GM18502 (cell line): ENCODE measurements around the gene PLD5.
A peak's percentile ranks its signal among the peaks of the same experiment; 100 is the strongest.
"Not testable (repeated sequence)": the region's sequence is repeated elsewhere in the genome, so short reads cannot be mapped to it uniquely, and the experiment has no call there.

Source experiments
- ATAC-seq: cut with Tn5 transposase; IDR thresholded peaks from one replicate; pipeline ENCODE4 v1.9.1; 2021; ENCODE audit warnings: mild to moderate bottlenecking; ENCODE audit not compliant: unreplicated experiment, poor library complexity

PLD5 gene

DNA sequence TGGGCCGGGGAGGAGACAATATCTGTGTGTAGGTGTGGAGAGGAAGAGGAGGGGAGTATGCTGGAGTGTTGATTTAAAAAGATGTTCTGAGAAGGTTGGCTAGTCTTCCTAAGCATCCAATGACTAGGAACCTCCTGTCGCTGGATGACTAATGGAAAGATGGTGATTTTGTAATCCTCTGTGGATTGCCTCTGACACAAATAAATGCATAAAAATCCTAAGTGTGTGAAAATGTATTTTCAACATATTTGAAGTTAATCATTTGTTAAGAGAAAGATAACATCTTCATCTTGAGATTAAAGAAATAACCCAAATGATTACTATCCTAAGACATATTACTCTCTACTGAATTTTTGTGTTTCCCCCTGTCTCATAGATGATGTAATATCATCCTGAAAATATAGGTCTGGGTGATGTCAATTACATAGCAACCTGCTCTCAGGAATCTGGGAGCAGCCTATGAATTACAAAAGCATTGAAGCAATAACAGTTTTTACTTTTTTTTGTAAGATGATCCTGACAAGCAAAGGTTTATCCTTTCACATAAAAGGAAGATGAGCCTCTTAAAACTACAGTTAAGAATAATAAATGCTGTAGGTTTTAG, 305.1 kb downstream of the PLD5 start:
- ATAC-seq = no peak

DNA sequence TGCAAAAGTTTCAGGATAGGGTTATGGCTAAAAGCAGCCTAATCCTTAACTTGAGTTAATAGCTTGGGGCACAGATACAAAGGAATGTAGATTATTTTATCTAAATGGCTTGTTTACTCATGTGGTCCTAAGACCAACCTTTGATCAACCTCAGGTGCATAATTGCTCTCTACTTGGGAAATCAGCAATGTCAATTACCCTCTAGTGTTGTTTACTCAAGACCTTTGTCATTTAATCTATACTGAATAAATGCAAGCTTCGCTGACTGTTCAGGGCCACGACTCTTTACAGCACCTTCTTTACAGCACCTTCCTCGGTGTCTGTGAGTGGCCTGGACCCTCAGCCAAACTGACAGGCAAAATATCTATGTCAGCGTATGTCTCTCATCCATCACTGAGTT, 308.1 kb downstream of the PLD5 start:
- ATAC-seq = no peak

DNA sequence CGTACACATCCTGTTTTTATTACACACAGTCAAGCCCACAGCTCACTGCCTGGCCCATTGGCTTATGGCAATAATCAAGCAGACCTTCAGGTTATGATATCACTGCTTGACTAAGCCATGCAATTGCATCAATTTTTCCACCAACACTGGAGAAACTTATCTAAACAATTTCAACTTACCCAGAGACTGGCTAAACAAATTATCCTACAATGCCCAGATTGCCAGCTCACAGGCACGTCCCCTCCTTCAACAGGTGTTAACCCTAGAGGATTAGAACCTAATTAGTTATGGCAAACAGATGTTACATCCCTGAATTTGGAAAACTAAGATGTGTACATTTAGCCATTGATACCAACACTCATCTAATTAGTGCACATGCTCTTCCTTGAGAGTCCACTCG, 310.0 kb downstream of the PLD5 start:
- ATAC-seq = not testable (repeated sequence)

GRCh38 chr1:242212961-242213360, 311.5 kb downstream of the PLD5 start:
- not testable (repeated sequence) for ATAC-seq

DNA sequence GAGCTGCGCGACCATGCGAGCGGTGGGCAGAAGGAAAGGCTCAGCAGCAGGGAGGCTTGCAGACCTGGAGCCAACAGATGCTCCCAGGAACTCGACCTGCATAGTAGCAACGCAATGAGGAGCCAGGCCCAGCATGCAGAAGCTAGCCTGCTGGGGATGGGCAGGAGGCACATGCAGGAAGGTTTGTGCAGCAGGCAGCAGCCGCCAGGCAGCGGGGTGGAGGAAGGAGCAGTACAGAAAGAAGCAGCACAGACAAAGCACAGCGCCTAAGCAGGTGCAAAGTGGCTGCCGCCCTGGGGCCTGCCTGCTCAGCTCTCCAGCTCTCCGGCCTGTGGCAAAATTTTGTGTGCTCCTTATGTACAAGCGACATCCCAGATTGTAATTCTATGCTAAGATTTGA, 312.1 kb downstream of the PLD5 start:
- no peak for ATAC-seq

- ATAC-seq = no peak
These were observed 313.1 kb downstream of the PLD5 start for GRCh38 chr1:242211254-242212022.

DNA sequence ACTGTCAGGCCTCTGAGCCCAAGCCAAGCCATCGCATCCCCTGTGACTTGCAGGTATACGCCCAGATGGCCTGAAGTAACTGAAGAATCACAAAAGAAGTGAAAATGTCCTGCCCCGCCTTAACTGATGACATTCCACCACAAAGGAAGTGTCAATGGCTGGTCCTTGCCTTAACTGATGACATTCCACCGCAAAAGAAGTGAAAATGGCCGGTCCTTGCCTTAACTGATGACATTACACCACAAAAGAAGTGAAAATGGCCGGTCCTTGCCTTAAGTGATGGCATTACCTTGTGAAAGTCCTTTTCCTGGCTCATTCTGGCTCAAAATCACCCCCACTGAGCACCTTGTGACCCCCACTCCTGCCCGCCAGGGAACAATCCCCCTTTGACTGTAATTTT, 314.2 kb downstream of the PLD5 start:
- not testable (repeated sequence) for ATAC-seq

DNA sequence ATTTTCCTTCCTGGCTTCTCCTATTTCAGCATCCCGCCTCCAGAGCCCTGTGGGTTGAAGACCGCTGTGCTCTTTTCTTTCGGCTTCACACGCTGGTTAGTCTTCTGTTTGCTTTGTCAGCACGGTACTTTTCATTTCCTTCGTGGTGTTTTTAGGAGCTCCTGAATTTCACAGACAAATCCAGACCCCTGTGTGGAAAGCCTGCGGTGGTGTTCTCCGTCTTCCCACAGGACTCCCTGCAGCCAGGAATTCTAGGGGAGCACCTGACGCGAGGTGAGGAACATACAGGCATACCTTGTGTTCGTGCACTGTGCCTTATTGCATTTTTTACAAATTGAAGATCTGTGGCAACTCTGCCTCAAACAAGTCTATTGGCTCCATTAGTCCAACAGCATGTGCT, 315.4 kb downstream of the PLD5 start:
- ATAC-seq = no peak

DNA sequence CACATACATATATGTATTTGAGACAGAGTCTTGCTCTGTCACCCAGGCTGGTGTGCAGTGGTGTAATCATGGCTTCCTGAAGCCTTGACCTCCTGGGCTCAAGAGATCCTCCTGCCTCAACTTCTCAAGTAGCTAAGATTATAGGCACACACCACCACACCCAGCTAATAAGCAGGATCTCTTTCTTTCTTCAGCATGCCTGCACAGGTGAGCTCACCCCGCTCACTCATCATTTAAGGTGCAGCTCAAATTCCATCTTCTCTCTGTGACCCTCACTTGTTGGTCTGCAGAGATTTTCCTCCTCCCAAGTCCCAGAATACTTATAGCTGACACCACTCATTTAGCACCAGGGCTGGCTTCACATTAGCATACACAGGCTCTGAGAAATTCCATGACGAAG, 316.5 kb downstream of the PLD5 start:
- ATAC-seq = no peak

DNA sequence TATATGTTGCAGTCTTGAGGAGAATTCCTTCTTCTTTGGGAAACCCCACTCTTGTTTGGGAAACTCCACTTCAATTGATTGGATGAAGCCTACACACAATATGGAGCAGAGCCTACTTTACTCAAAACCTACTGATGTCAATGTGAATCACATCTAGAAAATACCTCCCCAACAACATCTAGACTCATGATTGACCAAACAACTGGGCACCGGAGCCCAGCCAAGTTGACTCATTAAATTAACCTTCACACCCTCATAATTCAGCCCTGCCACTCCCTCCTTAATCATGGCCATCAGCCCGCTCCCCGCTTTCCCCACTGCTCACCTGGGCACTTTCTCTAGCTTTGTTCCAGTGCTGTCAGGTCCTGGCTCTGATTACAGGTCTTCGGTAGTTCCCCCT, 317.5 kb downstream of the PLD5 start:
- no peak for ATAC-seq

DNA sequence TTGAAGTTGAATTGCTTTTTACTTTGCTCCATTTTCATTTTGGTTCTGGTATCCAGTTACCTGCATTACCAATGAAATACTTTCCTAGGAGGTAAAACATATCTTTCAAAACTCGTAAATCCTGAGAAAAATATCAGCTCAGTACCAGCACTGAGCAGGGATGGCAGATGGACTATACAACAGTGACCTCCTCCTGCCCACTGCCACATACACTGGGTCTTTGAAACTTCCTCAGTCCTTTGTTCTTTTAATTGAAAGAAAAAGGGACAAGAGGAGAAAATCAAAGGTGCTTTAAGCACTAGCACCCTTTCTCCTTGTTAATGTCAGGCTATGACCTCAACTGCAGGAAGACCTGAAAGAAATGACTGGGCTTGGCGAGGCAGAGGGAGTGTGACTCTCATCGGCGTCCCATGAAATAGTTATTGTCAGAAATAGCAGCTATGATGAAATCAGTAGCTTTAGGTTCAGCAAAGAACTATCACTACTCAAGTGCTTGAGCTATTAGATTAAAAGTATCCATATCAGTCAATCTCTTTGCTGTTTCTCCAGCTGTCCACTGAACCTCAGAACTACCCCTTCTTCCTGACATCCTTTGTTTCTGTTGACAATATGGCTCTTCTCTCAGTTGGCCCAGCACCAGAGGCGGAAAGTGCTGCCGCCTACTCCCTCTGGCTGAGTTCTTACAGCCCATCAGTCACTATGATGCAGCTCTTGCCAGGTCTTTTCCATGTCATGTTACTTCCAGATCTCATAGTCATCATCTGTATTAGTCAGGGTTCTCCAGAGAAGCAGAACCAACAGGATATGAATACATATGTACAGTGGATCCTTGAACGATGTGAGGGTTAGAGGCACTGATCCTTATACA, 318.6 kb downstream of the PLD5 start:
- ATAC-seq = no peak

GRCh38 chr1:242203262-242203661, 321.2 kb downstream of the PLD5 start:
- ATAC-seq = no peak

DNA sequence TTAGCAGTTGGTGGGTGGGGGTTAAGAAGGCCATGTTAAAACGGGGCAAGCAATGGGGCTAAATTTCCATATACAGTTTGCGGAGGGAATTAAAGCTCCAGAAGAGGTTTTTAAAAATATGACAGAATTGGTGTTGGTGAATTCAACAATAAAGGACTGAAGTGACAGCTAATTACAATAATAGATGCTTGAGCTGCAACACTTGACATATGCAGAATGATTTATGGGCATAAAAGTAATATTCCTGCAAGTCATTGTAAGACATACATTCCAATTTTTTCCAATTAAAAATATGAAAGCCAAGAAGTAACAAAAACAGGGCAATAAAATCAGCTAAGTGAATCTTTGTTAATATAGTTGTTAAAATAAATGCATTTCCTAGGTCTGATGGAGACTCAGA, 323.4 kb downstream of the PLD5 start:
- no peak for ATAC-seq

GRCh38 chr1:242199776-242200458, 324.6 kb downstream of the PLD5 start:
- no peak for ATAC-seq

GRCh38 chr1:242197907-242198820, 326.3 kb downstream of the PLD5 start:
- no peak for ATAC-seq

GRCh38 chr1:242196914-242197313, 327.6 kb downstream of the PLD5 start:
- ATAC-seq = no peak

GRCh38 chr1:242196101-242196500, 328.4 kb downstream of the PLD5 start:
- no peak for ATAC-seq

DNA sequence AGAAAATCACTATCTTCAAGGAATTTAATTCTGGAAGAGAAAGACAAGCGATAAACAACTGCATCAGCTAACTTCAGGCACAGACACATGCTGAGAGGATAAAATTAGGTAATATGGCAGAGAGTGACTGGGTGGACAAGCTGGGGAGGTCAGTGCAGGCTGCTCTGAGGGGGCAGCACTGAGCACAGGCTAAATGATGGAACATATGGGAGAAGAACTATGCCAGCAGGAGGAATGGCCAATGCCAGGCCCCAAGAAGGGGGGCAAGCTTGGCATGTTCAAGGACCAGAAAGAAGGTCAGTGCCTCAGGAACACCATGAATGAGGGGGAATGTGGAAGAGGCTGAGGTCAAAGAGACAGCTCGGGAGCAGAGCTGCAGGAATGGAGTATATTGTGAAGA, 334.9 kb downstream of the PLD5 start:
- ATAC-seq = no peak

- peak; percentile 77 for ATAC-seq
These were observed 336.7 kb downstream of the PLD5 start for GRCh38 chr1:242187816-242188215.

- ATAC-seq = peak; percentile 42
These were observed 337.3 kb downstream of the PLD5 start for GRCh38 chr1:242187171-242187570.
